ENCODE measurements around the gene FBXO45.

FBXO45 gene

DNA sequence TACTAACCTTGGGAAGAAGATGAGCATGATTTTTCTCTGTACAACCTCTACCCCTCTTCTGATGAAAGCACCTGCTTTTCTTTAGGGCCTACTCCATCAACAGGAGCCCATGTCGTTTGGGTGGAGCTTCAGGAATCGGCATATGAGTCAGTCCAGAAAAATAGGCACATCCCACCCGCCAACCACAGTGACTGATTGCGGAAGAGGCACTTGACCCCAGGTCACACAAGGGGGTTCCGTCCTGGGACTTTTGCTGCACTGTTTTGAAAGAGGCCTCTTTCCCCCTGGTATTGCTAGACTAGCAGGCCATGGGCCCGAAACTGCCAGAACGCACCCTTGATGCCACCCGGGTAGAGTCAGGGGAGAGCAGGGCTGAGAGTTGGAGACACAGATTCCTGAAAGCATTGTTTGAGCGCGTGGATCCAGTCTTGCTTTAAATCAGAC, 51.7 kb downstream of the FBXO45 start:
- DNase-seq, result peak; percentile 93

GRCh38 chr3:196620684-196621083, 52.2 kb downstream of the FBXO45 start:
- no peak for DNase-seq

DNA sequence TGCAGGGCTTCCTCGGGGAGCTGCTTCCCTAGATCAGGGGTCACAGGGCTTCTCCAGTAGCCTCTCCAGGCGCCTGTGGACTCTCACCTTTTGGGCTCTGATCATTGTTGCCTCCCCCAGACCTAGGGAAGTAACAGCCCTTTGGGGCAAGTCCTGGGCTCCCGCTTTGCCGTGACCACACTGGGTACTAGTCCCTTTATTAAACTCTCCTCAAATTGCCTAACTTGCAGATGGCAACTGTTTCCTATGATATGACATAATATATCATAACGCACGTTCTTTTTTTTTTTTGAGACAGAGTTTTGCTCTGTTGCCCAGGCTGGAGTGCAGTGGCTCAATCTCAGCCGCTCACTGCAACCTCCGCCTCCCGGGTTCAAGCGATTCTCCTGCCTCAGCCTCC, 53.2 kb downstream of the FBXO45 start:
- no peak for DNase-seq

DNA sequence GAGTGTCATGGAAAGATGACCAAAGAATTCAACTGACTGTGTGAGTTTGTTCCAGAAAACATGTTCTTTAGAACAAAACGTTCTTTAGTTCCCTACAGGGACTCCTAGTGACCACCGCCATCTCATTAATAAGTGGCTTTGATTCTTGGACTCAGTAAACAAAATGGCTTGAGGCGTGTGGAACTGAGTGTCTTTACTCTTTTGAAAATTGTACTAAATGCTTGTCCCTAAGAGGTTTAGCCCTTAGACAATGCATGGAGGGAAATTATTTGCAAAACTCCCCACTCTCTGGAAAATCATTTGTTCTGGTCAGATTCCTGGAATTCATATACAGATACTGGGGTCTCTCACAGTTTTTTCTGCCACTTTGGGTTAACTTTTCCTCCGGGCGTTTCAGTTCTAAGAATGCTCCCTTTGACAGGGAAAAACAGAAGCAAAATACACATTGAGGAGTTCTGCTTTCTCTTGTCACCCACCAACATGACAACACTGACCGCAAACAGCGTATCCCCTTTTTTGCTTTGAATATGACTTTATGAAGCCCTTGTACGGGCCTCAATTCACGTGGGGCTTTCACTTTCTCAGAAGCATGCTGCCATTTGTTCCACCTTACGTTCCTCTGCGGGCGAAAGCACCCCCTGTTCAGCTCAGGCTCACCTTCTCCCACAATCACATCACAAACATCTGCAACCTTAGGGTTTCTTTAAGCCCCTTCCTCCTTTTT, 55.8 kb downstream of the FBXO45 start:
- DNase-seq, result peak; percentile 91 to 95

GRCh38 chr3:196624907-196625306, 56.4 kb downstream of the FBXO45 start:
- peak; percentile 99 for DNase-seq

GRCh38 chr3:196625331-196625730, 56.9 kb downstream of the FBXO45 start:
- no peak for DNase-seq

- DNase-seq, result no peak
Observed at GRCh38 chr3:196627918-196628231, 59.4 kb downstream of the FBXO45 start.

- peak; percentile 63 to 67 for DNase-seq
Observed at GRCh38 chr3:196629228-196629627, 60.8 kb downstream of the FBXO45 start.

GRCh38 chr3:196631682-196632045, 63.2 kb downstream of the FBXO45 start:
- peak; percentile 56 to 63 for DNase-seq

GRCh38 chr3:196632046-196632751, 63.7 kb downstream of the FBXO45 start:
- peak; percentile 100 for DNase-seq

GRCh38 chr3:196633555-196634151, 65.2 kb downstream of the FBXO45 start:
- peak; percentile 21 to 24 for DNase-seq

DNA sequence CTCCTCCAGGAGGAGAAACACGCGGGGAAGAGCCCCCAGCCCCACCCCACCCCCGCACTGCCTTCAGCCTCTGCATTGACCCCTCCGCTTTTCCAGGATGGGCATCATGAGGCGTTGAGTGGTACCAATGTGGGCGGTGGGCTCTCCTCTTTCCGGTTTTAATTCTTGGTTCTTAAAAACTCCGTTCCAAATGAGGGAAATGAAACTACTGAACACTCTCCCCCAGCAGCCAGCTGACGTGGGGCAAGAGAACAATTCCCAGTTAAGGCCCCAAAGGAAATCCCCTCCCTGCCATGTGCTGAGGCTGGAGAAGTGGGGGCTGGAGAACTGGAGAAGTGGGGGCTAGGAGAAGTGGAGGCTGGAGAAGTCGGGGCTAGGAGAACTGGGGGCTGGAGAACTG, 65.8 kb downstream of the FBXO45 start:
- peak in 1 of 2 experiments; percentile 23 for DNase-seq

- peak; percentile 24 to 36 for DNase-seq
Observed at GRCh38 chr3:196634829-196635228, 66.4 kb downstream of the FBXO45 start.

DNA sequence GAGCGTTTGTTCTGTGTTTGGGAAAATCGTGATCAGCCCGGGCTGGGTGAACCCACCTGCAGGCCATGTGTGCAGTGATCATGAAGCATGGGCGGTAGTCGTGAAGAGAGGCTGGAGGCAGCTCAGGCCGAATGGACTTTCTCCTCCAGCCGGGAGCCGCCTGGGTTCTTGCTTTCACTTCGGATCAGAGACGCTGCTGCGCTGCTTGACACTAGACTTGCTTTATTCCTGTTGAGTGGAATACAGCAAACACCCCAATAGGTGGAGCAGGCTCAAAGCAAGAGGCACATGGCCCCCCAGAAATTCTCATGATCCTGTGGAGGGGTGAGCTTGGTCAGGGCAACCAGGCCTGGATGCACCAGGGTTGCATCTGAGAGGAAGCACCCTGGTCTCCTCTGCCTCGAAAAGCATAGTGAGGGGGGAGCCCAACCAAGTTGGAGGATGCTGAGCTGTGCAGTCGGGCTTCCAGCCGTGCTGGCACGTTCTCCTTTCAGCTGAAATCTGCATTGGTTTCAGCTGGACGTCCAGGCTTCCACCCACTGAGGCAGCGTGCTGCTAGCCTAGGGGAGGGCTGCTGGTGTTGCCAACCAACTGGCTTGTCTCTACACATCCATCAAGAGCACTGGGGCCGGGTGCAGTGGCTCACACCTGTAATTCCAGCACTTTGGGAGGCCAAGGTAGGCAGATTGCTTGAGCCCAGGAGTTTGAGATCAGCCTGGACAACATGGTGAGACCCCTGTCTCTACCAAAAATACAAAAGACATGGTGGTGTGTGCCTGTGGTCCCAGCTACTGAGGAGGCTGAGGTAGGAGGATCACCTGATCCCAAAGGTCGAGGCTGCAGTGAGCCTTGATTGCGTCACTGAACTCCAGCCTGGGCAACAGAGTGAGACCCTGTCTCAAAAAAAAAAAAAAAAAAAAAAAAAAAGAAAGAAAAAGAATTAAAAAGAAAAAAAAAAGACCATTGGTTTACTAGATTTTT, 68.2 kb downstream of the FBXO45 start:
- peak; percentile 52 to 79 for DNase-seq

GRCh38 chr3:196637941-196638340, 69.5 kb downstream of the FBXO45 start:
- DNase-seq, result peak; percentile 43 to 66
